HEK293T (cell line): ENCODE data around the gene TLR2.
"Not testable (repeated sequence)": the region's sequence is repeated elsewhere in the genome, so short reads cannot be mapped to it uniquely, and the experiment has no call there.

Experiments
- CTCF ChIA-PET: fragments of 350-600 bp; formaldehyde crosslinking; extraction: SDS; loops from one replicate; lab custom pipeline; 2021; ENCODE audit warnings: antibody characterized with exemption, inconsistent platforms; lab: Yijun Ruan, JAX
- POLR2A ChIA-PET: fragments of 350-600 bp; formaldehyde crosslinking; extraction: SDS; loops from one replicate; lab custom pipeline; 2020; ENCODE audit warnings: antibody characterized with exemption, inconsistent platforms; lab: Yijun Ruan, JAX
- DNase-seq: peaks from one replicate; pipeline ENCODE4 v3.0.0; 2012; ENCODE audit warnings: mixed read lengths; ENCODE audit errors: extremely low spot score
- ARNT ChIP-seq: fragments of 450-650 bp; IDR thresholded peaks from 2 replicates; pipeline ENCODE4 v1.6.1; 2017; ENCODE audit warnings: mild to moderate bottlenecking
- BHLHE40 ChIP-seq: fragments of 450-650 bp; IDR thresholded peaks from 2 replicates; pipeline ENCODE4 v1.6.1; 2016; ENCODE audit warnings: mild to moderate bottlenecking, moderate library complexity, borderline replicate concordance
- CTBP1 ChIP-seq: fragments of 450-650 bp; IDR thresholded peaks from 2 replicates; pipeline ENCODE4 v1.6.1; 2016; ENCODE audit warnings: borderline replicate concordance
- ELF4 ChIP-seq: fragments of 450-650 bp; IDR thresholded peaks from 2 replicates; pipeline ENCODE4 v1.6.1; 2017; ENCODE audit warnings: antibody characterized with exemption
- FOXA1 ChIP-seq: fragments of 450-650 bp; IDR thresholded peaks from 2 replicates; pipeline ENCODE4 v1.6.1; 2016; ENCODE audit warnings: mild to moderate bottlenecking
- FOXK2 ChIP-seq: fragments of 450-650 bp; IDR thresholded peaks from 2 replicates; pipeline ENCODE4 v1.6.1; 2016; ENCODE audit warnings: mild to moderate bottlenecking
- FOXM1 ChIP-seq: fragments of 450-650 bp; IDR thresholded peaks from 2 replicates; pipeline ENCODE4 v1.6.1; 2017; ENCODE audit warnings: mild to moderate bottlenecking, borderline replicate concordance
- HDGF ChIP-seq: fragments of 450-650 bp; IDR thresholded peaks from 2 replicates; pipeline ENCODE4 v1.6.1; 2017; ENCODE audit warnings: antibody characterized with exemption, borderline replicate concordance
- L3MBTL2 ChIP-seq: fragments of 450-650 bp; conservative IDR thresholded peaks from 2 replicates; pipeline ENCODE4 v1.6.1; 2016; ENCODE audit warnings: mild to moderate bottlenecking
- LEF1 ChIP-seq: fragments of 450-650 bp; IDR thresholded peaks from 2 replicates; pipeline ENCODE4 v1.6.1; 2017; ENCODE audit warnings: mild to moderate bottlenecking, borderline replicate concordance
- NFRKB ChIP-seq: fragments of 450-650 bp; IDR thresholded peaks from 2 replicates; pipeline ENCODE4 v1.6.1; 2016; ENCODE audit warnings: mild to moderate bottlenecking, moderate library complexity
- SP1 ChIP-seq: fragments of 450-650 bp; IDR thresholded peaks from 2 replicates; pipeline ENCODE4 v1.6.1; 2017
- SUZ12 ChIP-seq: fragments of 450-650 bp; IDR thresholded peaks from 2 replicates; pipeline ENCODE4 v1.6.1; 2016; ENCODE audit warnings: mild to moderate bottlenecking
- TARDBP ChIP-seq: fragments of 450-650 bp; IDR thresholded peaks from 2 replicates; pipeline ENCODE4 v1.6.1; 2016
- ZNF384 ChIP-seq: fragments of 450-650 bp; IDR thresholded peaks from 2 replicates; pipeline ENCODE4 v1.6.1; 2016
- TF ChIP-seq, protein P1 (sequence below): fragments of 450-650 bp; IDR thresholded peaks from 2 replicates; pipeline ENCODE4 v1.6.1; 2016

The TLR2 gene

GRCh38 chr4:153661215-153661822 lies 22.8 kb upstream of the TLR2 start:
- DNase-seq: no peak
- TF ChIP-seq ELF4 (no peak), SP1 (no peak), L3MBTL2 (no peak), FOXA1 (no peak), BHLHE40 (no peak), FOXM1 (no peak), HDGF (no peak), SUZ12 (no peak), ARNT (no peak), TARDBP (no peak), ZNF384 (no peak), FOXK2 (no peak)
- TF ChIP-seq, protein P1, sequence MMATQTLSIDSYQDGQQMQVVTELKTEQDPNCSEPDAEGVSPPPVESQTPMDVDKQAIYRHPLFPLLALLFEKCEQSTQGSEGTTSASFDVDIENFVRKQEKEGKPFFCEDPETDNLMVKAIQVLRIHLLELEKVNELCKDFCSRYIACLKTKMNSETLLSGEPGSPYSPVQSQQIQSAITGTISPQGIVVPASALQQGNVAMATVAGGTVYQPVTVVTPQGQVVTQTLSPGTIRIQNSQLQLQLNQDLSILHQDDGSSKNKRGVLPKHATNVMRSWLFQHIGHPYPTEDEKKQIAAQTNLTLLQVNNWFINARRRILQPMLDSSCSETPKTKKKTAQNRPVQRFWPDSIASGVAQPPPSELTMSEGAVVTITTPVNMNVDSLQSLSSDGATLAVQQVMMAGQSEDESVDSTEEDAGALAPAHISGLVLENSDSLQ: no peak
- POLR2A ChIA-PET: no interaction called here
- CTCF ChIA-PET: no interaction called here

- TF ChIP-seq L3MBTL2 (no peak), ZNF384 (no peak), ELF4 (no peak), HDGF (no peak), FOXM1 (no peak), SP1 (no peak)
- CTCF ChIA-PET: no interaction called here
- no peak for DNase-seq
- POLR2A ChIA-PET: no interaction called here
Observed at GRCh38 chr4:153661908-153662307, 22.2 kb upstream of the TLR2 start.

DNA sequence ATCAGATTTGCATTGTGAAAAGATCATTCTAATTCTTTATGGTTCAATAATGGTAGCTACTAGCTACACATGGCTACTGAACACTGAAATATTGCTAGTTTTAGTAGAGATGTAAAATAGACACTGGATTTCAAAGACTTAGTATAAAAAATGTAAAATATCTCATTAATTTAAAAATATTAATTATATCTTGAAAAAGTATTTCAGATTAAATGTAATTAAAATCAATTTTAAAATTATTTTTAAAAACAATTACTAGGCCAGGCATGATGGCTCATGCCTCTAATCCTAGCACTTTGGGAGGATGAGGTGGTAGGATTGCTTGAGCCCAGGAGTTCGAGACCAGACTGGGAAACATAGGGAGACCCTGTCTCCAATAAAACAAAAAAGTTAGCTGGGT lies 20.4 kb upstream of the TLR2 start:
- ChIA-PET CTCF (no interaction called here), POLR2A (no interaction called here)
- TF ChIP-seq CTBP1 (no peak), SUZ12 (no peak), BHLHE40 (no peak), ELF4 (no peak), SP1 (no peak), FOXM1 (no peak), TARDBP (no peak), NFRKB (no peak), ZNF384 (no peak), HDGF (no peak)
- DNase-seq: no peak

GRCh38 chr4:153666505-153666904 lies 17.6 kb upstream of the TLR2 start:
- CTCF ChIA-PET, POLR2A ChIA-PET, DNase-seq: not testable (repeated sequence)

DNA sequence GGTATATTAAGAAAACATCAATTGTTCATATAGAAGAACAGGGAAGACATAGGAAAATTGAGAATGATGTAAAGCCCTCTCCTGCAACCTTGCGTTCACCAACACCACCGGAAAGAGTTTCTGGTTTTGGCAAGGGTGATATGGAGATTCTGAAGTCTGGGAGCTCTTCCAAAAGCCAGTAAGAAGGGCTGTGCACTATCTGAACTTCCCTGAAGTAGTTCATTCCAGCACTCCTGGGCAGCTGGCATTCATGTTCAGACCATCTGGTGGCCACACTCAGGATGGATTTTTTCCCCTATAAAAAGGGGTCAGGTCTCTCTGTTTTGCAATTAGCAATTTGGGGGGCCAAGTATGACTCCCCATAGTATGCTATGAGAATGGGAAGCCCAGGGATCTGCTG lies 15.4 kb upstream of the TLR2 start:
- TF ChIP-seq ARNT: no peak
- TF ChIP-seq FOXA1: no peak
- no peak for TF ChIP-seq FOXM1
- TF ChIP-seq ZNF384: no peak
- no peak for TF ChIP-seq L3MBTL2
- no peak for TF ChIP-seq BHLHE40
- TF ChIP-seq TARDBP: no peak
- no peak for TF ChIP-seq SUZ12
- TF ChIP-seq ELF4: no peak
- no peak for TF ChIP-seq FOXK2
- no peak for TF ChIP-seq HDGF
- no peak for TF ChIP-seq CTBP1
- CTCF ChIA-PET: no interaction called here

GRCh38 chr4:153669838-153670237 lies 14.2 kb upstream of the TLR2 start:
- ChIA-PET POLR2A (no interaction called here), CTCF (interaction anchor here (0.5 kb wide), 1 partner anchor 20 kb away, joined by 4 read pairs; no protein-coding TSS in a partner anchor)
- no peak for TF ChIP-seq NFRKB
- TF ChIP-seq HDGF: no peak
- no peak for TF ChIP-seq ZNF384
- no peak for TF ChIP-seq LEF1
- TF ChIP-seq SUZ12: no peak
- no peak for TF ChIP-seq BHLHE40
- TF ChIP-seq CTBP1: no peak
- no peak for TF ChIP-seq ARNT
- TF ChIP-seq L3MBTL2: no peak
- TF ChIP-seq TARDBP: no peak
- TF ChIP-seq FOXM1: no peak
- TF ChIP-seq FOXK2: no peak
- TF ChIP-seq FOXA1: no peak
- no peak for DNase-seq

More for the DNA sequence above, 15.4 kb upstream of the TLR2 start:
- POLR2A ChIA-PET: no interaction called here
- DNase-seq: no peak

GRCh38 chr4:153676486-153676885 lies 7.6 kb upstream of the TLR2 start:
- POLR2A ChIA-PET: no interaction called here
- CTCF ChIA-PET: no interaction called here
- TF ChIP-seq LEF1 (no peak), NFRKB (no peak), L3MBTL2 (no peak), CTBP1 (no peak), BHLHE40 (no peak)
- DNase-seq: no peak

GRCh38 chr4:153676984-153677383 lies 7.1 kb upstream of the TLR2 start:
- DNase-seq: no peak
- POLR2A ChIA-PET: no interaction called here
- TF ChIP-seq L3MBTL2: no peak
- no peak for TF ChIP-seq BHLHE40
- no peak for TF ChIP-seq SUZ12
- no peak for TF ChIP-seq FOXM1
- no peak for TF ChIP-seq ELF4
- no peak for TF ChIP-seq CTBP1
- TF ChIP-seq ARNT: no peak
- no peak for TF ChIP-seq SP1
- TF ChIP-seq LEF1: no peak
- no peak for TF ChIP-seq HDGF
- TF ChIP-seq, protein P1: no peak
- TF ChIP-seq NFRKB: no peak
- no peak for TF ChIP-seq FOXA1
- TF ChIP-seq ZNF384: no peak
- no peak for TF ChIP-seq FOXK2
- TF ChIP-seq TARDBP: no peak
- CTCF ChIA-PET: no interaction called here
